ENCODE results near the gene RHBDD1. TPM values are rescaled to one million over a fixed set of nuclear protein-coding genes. Genes with fewer than 3 reads are reported as not detected.
A peak's percentile ranks its signal among the peaks of the same experiment; 100 is the strongest.

The RHBDD1 gene
- 92.2 TPM for total RNA-seq

DNA sequence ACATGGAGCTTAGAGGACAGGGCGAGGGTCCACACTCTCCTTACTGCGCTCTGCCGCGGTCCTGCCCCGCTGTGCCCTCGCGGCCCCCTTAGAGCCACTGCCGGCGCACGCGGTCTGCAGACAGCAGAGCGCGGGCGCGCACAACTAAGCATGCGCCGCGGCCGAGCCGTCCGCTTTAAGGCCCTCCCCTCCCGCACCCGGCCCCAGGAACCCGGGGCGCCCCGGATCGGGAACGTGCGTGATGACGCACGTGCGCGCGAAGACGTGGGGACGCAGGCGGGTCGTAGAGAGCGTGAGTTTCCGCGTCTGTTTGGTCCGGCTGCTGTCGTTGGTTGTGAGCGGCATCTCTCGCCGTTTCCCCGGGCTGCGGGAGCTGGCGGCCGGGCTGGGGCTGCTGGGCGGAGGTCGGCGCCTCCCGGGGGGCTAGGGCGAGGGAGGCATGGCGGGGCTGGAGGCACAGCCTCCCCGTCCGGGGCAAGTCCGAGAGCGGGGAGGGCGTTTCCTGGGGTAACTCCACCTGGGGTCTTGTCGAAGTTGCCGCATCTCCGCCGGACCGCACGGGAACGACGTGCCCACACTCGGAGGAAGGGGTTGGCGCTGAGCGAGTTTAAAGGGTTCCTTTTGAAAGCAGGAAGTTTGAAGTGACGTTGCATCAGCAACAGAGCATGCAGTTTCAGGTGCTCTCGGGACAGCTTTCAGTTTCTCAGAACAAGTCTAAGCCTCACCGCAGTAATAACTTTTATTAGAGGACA, at the start of gene RHBDD1:
Gene RHBDD1, plus strand, starts transcription at position 259 of the 752 bp plus-strand sequence. CDS start 28,640 bp downstream, outside the sequence.
- Histone ChIP-seq H3K27me3 (ENCODE audit: insufficient read depth, low read length) (no peaks in the 10 kb centered on the region), H3K9me3 (ENCODE audit: low read depth, low read length) (no peaks in the 10 kb centered on the region), H3K4me1 (ENCODE audit: insufficient read depth, low read length) (peaks cover 36% of the 10 kb centered on the region), H3K4me3 (ENCODE audit: low read length) (peak within 1 kb of the TSS; percentile 70)

DNA sequence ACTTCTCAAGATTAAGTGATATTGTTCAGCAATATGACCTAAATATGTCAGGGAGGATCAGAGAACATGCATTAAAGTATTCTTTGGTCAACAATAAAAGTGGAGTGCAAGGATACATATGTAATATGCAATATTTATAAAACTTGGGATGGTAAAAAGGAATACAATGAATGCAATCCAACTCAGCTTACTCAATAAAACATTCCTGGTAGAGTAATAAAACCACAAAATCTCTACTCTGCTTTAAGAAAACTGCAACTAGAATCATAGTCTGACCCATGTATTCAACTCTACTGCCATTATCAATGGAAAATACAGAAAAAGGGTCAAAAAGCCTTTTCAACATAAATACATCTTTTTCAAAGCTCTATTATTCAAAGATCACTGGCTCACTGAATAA, 47.8 kb upstream of the RHBDD1 start:
- peaks cover 19% of the 10 kb centered on the region for H3K4me1 ChIP-seq (ENCODE audit: insufficient read depth, low read length)
- no peaks in the 10 kb centered on the region for H3K9me3 ChIP-seq (ENCODE audit: low read depth, low read length)
- H3K27me3 ChIP-seq (ENCODE audit: insufficient read depth, low read length): no peaks in the 10 kb centered on the region
- H3K4me3 ChIP-seq (ENCODE audit: low read length): no peak overlapping the region

- no peaks in the 10 kb centered on the region for H3K27me3 ChIP-seq (ENCODE audit: insufficient read depth, low read length)
- H3K9me3 ChIP-seq (ENCODE audit: low read depth, low read length): no peaks in the 10 kb centered on the region
- peaks cover 19% of the 10 kb centered on the region for H3K4me1 ChIP-seq (ENCODE audit: insufficient read depth, low read length)
- H3K4me3 ChIP-seq (ENCODE audit: low read length): no peak overlapping the region
Observed at GRCh38 chr2:226788881-226789490, 46.9 kb upstream of the RHBDD1 start.

- Histone ChIP-seq H3K4me3 (ENCODE audit: low read length) (no peak overlapping the region), H3K4me1 (ENCODE audit: insufficient read depth, low read length) (peaks cover 19% of the 10 kb centered on the region), H3K9me3 (ENCODE audit: low read depth, low read length) (no peaks in the 10 kb centered on the region), H3K27me3 (ENCODE audit: insufficient read depth, low read length) (no peaks in the 10 kb centered on the region)
Observed at GRCh38 chr2:226790011-226790410, 45.8 kb upstream of the RHBDD1 start.

GRCh38 chr2:226790431-226790830, 45.4 kb upstream of the RHBDD1 start:
- no peaks in the 10 kb centered on the region for H3K9me3 ChIP-seq (ENCODE audit: low read depth, low read length)
- H3K4me3 ChIP-seq (ENCODE audit: low read length): no peak overlapping the region
- H3K27me3 ChIP-seq (ENCODE audit: insufficient read depth, low read length): no peaks in the 10 kb centered on the region

GRCh38 chr2:226791056-226791486, 44.8 kb upstream of the RHBDD1 start:
- H3K27me3 ChIP-seq (ENCODE audit: insufficient read depth, low read length): no peaks in the 10 kb centered on the region
- peaks cover 19% of the 10 kb centered on the region for H3K4me1 ChIP-seq (ENCODE audit: insufficient read depth, low read length)
- no peaks in the 10 kb centered on the region for H3K9me3 ChIP-seq (ENCODE audit: low read depth, low read length)
- peak overlapping the region; percentile 60 for H3K4me3 ChIP-seq (ENCODE audit: low read length)

More at GRCh38 chr2:226790431-226790830, 45.4 kb upstream of the RHBDD1 start:
- H3K4me1 ChIP-seq (ENCODE audit: insufficient read depth, low read length): peaks cover 19% of the 10 kb centered on the region

DNA sequence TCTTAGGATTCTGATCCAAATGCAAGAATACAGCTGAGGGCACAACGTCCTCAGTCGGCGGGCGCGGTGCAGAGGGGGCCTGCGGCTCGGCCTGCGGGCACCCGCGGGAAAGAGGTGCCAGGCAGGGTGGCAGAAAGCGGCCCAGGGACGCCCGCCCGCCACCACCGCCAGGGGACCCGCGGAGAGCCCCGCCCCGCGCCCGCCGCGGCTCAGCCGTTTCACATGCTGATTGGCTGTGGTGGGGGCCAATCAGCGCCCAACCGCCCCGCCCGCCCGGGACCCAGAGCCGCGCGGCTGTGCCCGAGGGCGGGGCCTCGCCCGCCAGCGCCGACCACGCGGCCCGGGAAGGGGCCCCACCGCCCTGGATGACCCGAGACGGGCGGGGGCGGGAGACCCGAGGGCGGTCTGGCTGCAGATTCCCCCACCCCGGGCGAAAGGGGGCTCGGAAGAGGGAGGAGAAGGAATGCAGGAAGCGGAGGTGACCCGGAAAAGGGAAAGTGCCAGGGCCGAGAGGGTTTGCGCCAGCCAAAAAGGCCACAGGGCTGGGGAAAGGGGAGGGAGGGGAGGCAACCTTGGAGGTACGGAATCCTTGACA, 44.3 kb upstream of the RHBDD1 start:
- Histone ChIP-seq H3K27me3 (ENCODE audit: insufficient read depth, low read length) (no peaks in the 10 kb centered on the region), H3K4me1 (ENCODE audit: insufficient read depth, low read length) (peaks cover 19% of the 10 kb centered on the region), H3K4me3 (ENCODE audit: low read length) (peak overlapping the region; percentile 60), H3K9me3 (ENCODE audit: low read depth, low read length) (no peaks in the 10 kb centered on the region)

DNA sequence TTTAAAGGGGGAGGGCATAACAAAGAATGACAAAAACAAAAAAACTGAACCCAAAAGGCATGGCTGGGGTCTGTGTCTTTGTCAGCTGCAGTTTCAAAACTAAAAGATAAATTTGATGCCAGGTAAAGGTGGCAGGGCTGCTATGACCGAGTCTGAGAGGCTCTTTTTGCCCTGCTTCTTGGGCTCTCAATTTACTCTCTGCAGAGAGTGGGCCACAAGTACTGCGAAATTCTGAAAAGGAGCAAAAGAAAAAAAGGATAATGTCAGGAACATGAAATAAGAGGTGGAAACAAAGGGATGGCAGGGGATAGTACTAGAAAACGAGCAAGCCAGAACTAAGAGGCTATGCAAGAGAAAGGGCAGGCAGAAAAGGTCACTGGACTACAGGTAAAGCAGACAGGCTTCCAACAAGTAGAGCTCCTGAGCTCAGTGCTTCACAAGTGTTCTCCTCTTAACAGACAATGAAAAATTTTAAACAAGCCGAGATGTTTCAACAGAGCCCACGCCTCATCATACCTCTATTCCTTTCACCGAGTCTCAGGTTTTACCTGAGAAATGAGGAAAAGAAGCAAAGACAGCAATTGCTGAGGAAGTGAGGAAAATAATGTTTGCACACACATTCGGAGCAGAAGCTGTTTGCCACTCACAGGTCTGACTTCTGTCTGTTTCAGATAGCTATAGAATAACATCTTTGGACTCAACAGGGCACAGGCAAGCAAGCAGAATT, 43.5 kb upstream of the RHBDD1 start:
- peak overlapping the region; percentile 60 for H3K4me3 ChIP-seq (ENCODE audit: low read length)
- H3K27me3 ChIP-seq (ENCODE audit: insufficient read depth, low read length): no peaks in the 10 kb centered on the region
- peaks cover 19% of the 10 kb centered on the region for H3K4me1 ChIP-seq (ENCODE audit: insufficient read depth, low read length)
- H3K9me3 ChIP-seq (ENCODE audit: low read depth, low read length): no peaks in the 10 kb centered on the region

DNA sequence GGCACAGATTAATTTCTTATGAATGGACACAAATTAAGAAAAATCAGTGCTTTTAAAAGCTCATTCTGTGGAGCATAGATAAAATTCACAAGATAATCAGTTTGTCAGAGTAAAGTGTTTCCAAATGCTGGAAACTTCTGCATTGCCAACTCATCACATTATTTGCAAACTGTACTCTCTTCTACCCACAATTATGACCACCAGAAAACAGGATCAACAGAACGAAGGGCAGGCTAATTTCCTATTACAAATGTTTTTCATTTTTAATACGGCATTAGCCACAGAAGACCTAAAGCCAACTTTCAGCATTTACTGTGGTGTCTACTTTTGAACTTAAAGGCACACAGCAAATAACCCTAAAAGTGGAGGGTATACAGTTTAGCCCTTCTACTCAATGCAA, 42.2 kb upstream of the RHBDD1 start:
- Histone ChIP-seq H3K27me3 (ENCODE audit: insufficient read depth, low read length) (peaks cover 6% of the 10 kb centered on the region), H3K4me3 (ENCODE audit: low read length) (no peak overlapping the region), H3K9me3 (ENCODE audit: low read depth, low read length) (no peaks in the 10 kb centered on the region), H3K4me1 (ENCODE audit: insufficient read depth, low read length) (peaks cover 24% of the 10 kb centered on the region)

GRCh38 chr2:226794196-226794661, 41.6 kb upstream of the RHBDD1 start:
- H3K4me1 ChIP-seq (ENCODE audit: insufficient read depth, low read length): peaks cover 25% of the 10 kb centered on the region
- no peaks in the 10 kb centered on the region for H3K9me3 ChIP-seq (ENCODE audit: low read depth, low read length)
- H3K4me3 ChIP-seq (ENCODE audit: low read length): no peak overlapping the region
- peaks cover 6% of the 10 kb centered on the region for H3K27me3 ChIP-seq (ENCODE audit: insufficient read depth, low read length)

DNA sequence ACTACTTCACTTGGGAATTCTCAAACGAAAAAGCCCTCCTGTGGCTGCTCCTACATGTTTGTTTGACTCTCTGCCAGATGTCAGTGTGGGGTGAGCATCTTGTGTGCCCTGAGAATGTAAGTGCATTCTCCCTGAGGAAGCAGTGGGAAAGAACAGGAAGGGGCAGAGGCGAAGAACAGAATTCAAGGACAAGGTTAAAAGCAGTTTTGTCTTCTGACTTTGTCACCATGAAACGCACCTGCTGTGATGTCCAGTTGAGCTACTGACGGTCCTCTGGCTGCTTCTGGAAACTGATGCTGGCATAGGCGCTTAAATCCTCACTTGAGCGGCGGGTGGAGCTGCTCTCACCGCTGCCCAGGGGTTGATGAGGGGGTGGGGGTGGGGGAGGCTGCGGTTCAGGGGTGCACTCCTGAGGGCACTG, 41.1 kb upstream of the RHBDD1 start:
- H3K4me1 ChIP-seq (ENCODE audit: insufficient read depth, low read length): peaks cover 25% of the 10 kb centered on the region
- peaks cover 6% of the 10 kb centered on the region for H3K27me3 ChIP-seq (ENCODE audit: insufficient read depth, low read length)
- no peaks in the 10 kb centered on the region for H3K9me3 ChIP-seq (ENCODE audit: low read depth, low read length)
- H3K4me3 ChIP-seq (ENCODE audit: low read length): no peak overlapping the region

DNA sequence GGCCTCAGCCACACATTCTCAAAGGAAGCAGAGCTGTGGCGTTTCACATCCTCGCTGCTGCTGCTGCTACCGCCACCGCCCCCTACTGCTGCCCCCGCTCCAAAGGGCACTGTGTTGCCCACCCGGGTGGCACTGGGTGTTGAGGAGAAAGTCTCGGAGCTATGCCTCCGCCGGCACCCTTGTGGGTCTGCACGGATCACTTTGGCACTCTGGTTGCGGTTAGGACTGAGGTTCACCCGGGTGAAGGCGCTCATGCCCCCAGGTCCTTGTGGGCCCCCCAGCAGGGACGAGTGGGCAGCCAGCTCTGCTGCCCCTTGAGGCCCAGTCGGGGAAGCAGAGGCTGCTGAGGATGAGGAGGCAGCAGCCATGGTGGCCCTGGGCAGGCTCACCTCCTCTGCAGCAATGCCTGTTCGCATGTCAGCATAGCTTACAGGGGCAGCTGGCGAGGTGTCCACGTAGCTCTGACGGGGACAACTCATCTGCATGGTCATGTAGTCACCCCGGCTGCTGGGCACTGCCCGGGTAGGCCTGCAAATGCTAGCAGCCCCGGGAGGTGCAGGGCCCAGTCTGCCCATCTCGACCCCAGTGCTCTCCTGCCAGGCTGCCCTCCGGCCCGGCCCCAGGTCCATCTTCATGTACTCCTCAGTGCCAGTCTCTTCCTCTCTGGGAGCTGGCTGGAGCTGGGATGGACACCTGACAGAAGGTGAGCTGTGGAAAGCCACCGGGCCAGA, 40.4 kb upstream of the RHBDD1 start:
- Histone ChIP-seq H3K27me3 (ENCODE audit: insufficient read depth, low read length) (peaks cover 10% of the 10 kb centered on the region), H3K9me3 (ENCODE audit: low read depth, low read length) (no peaks in the 10 kb centered on the region), H3K4me1 (ENCODE audit: insufficient read depth, low read length) (peaks cover 30% of the 10 kb centered on the region), H3K4me3 (ENCODE audit: low read length) (no peak overlapping the region)

GRCh38 chr2:226796012-226796839, 39.6 kb upstream of the RHBDD1 start:
- Histone ChIP-seq H3K4me3 (ENCODE audit: low read length) (no peak overlapping the region), H3K9me3 (ENCODE audit: low read depth, low read length) (no peaks in the 10 kb centered on the region), H3K27me3 (ENCODE audit: insufficient read depth, low read length) (peaks cover 18% of the 10 kb centered on the region), H3K4me1 (ENCODE audit: insufficient read depth, low read length) (peaks cover 31% of the 10 kb centered on the region)

All from mononuclear cell (primary cell).